HEK293 (cell line): ENCODE measurements around the gene DRC1.
A peak's percentile ranks its signal among the peaks of the same experiment; 100 is the strongest.

Experiments used
- CTCF ChIA-PET: fragments of 350-600 bp; formaldehyde crosslinking; extraction: SDS; loops from one replicate; lab custom pipeline; 2021; ENCODE audit warnings: antibody characterized with exemption; lab: Yijun Ruan, JAX
- POLR2A ChIA-PET: fragments of 300-600 bp; formaldehyde crosslinking; extraction: SDS; loops from one replicate; lab custom pipeline; 2020; ENCODE audit warnings: antibody characterized with exemption, inconsistent platforms; lab: Yijun Ruan, JAX
- H3K27ac ChIP-seq: fragments of 200-500 bp; sonication (Bioruptor generic); 2 replicates; pipeline ENCODE4 v1.5.1; 2014; ENCODE audit warnings: low read depth, low read length, control low read depth, inconsistent platforms; ENCODE audit errors: extremely low read depth
- H3K36me3 ChIP-seq, 2 experiments: fragments of 200-500 bp in 1 of 2; sonication (Bioruptor generic) in 1 of 2; 1 replicate in 1 of 2; 2 replicates in 1 of 2; pipeline ENCODE4 v1.5.1; 2014 to 2017; ENCODE audit warnings: inconsistent platforms in 2 of 2, low read length in 2 of 2; ENCODE audit not compliant: control insufficient read depth in 2 of 2, insufficient read depth in 1 of 2
- H3K4me1 ChIP-seq: fragments of 200-500 bp; sonication (Bioruptor generic); 2 replicates; pipeline ENCODE4 v1.5.1; 2014; ENCODE audit warnings: mild to moderate bottlenecking, low read length, inconsistent platforms; ENCODE audit not compliant: control insufficient read depth, insufficient read depth
- H3K4me3 ChIP-seq: 2 replicates; pipeline ENCODE4 v1.5.1; 2011; ENCODE audit warnings: low read depth, mild to moderate bottlenecking, control low read depth, low read length, moderate library complexity
- H3K9me3 ChIP-seq: fragments of 200-500 bp; sonication (Bioruptor generic); 2 replicates; pipeline ENCODE4 v1.5.1; 2014; ENCODE audit warnings: low read depth, low read length, inconsistent platforms; ENCODE audit not compliant: control insufficient read depth, insufficient read depth
- GLI4 ChIP-seq: fragments of 450-650 bp; formaldehyde crosslinking; IDR thresholded peaks from 2 replicates; pipeline ENCODE4 v1.5.1; 2016; ENCODE audit warnings: missing biosample characterization, missing genetic modification characterization
- HOXC10 ChIP-seq: sonication (generic); formaldehyde crosslinking; IDR thresholded peaks from 2 replicates; pipeline ENCODE4 v1.8.1; 2023; ENCODE audit warnings: mild to moderate bottlenecking, missing genetic modification reagents
- MEIS1 ChIP-seq: sonication (generic); formaldehyde crosslinking; IDR thresholded peaks from 2 replicates; pipeline ENCODE4 v1.8.1; 2022; ENCODE audit warnings: missing genetic modification reagents, mild to moderate bottlenecking, borderline replicate concordance
- PRDM2 ChIP-seq: fragments of 450-650 bp; formaldehyde crosslinking; IDR thresholded peaks from 2 replicates; pipeline ENCODE4 v1.5.1; 2016; ENCODE audit warnings: missing biosample characterization, missing genetic modification characterization, borderline replicate concordance
- ZBTB26 ChIP-seq: fragments of 450-650 bp; formaldehyde crosslinking; optimal IDR thresholded peaks from 2 replicates; pipeline ENCODE3; 2016; ENCODE audit warnings: missing biosample characterization, mild to moderate bottlenecking, missing genetic modification characterization
- ZBTB49 ChIP-seq: fragments of 450-650 bp; formaldehyde crosslinking; IDR thresholded peaks from 2 replicates; pipeline ENCODE4 v1.5.1; 2016; ENCODE audit warnings: missing biosample characterization, missing genetic modification characterization, low read depth
- ZNF132 ChIP-seq: fragments of 450-650 bp; formaldehyde crosslinking; IDR thresholded peaks from 2 replicates; pipeline ENCODE4 v1.5.1; 2017; ENCODE audit warnings: missing biosample characterization, missing genetic modification characterization, borderline replicate concordance
- ZNF174 ChIP-seq: fragments of 450-650 bp; formaldehyde crosslinking; IDR thresholded peaks from 2 replicates; pipeline ENCODE4 v1.5.0; 2017; ENCODE audit warnings: missing biosample characterization, mild to moderate bottlenecking, missing genetic modification characterization
- ZNF184 ChIP-seq: fragments of 450-650 bp; IDR thresholded peaks from 2 replicates; pipeline ENCODE4 v1.5.1; 2018; ENCODE audit warnings: missing biosample characterization, mild to moderate bottlenecking, missing genetic modification characterization
- ZNF239 ChIP-seq: fragments of 450-650 bp; formaldehyde crosslinking; IDR thresholded peaks from 2 replicates; pipeline ENCODE4 v1.5.1; 2016; ENCODE audit warnings: missing biosample characterization, missing genetic modification characterization
- ZNF274 ChIP-seq, 2 experiments: fragments of 200-500 bp in 1 of 2; fragments of 450-650 bp in 1 of 2; sonication (Bioruptor generic) in 1 of 2; formaldehyde crosslinking in 1 of 2; IDR thresholded peaks; 2 replicates each; pipeline versions ENCODE4 v1.5.1 to v1.6.1; 2014 to 2016; ENCODE audit warnings: borderline replicate concordance in 1 of 2, inconsistent platforms in 1 of 2, low read length in 1 of 2, missing biosample characterization in 1 of 2, missing genetic modification characterization in 1 of 2
- ZNF311 ChIP-seq: fragments of 450-650 bp; formaldehyde crosslinking; IDR thresholded peaks from 2 replicates; pipeline ENCODE4 v1.5.1; 2017; ENCODE audit warnings: missing biosample characterization, missing genetic modification characterization, borderline replicate concordance
- ZNF354C ChIP-seq: fragments of 450-650 bp; formaldehyde crosslinking; IDR thresholded peaks from 2 replicates; pipeline ENCODE4 v1.5.1; 2016; ENCODE audit warnings: missing biosample characterization, missing genetic modification characterization, low read depth, borderline replicate concordance
- ZNF404 ChIP-seq: fragments of 450-650 bp; formaldehyde crosslinking; IDR thresholded peaks from 2 replicates; pipeline ENCODE4 v1.5.1; 2017; ENCODE audit warnings: missing biosample characterization, missing genetic modification characterization
- ZNF473 ChIP-seq: fragments of 450-650 bp; formaldehyde crosslinking; IDR thresholded peaks from 2 replicates; pipeline ENCODE4 v1.5.1; 2017; ENCODE audit warnings: missing biosample characterization, missing genetic modification characterization
- ZNF654 ChIP-seq: fragments of 450-650 bp; formaldehyde crosslinking; IDR thresholded peaks from 2 replicates; pipeline ENCODE4 v1.5.1; 2016; ENCODE audit warnings: low read depth, missing biosample characterization, missing genetic modification characterization
- ZNF707 ChIP-seq: fragments of 450-650 bp; formaldehyde crosslinking; IDR thresholded peaks from 2 replicates; pipeline ENCODE4 v1.5.1; 2016; ENCODE audit warnings: missing biosample characterization, missing genetic modification characterization
- TF ChIP-seq, protein P1 (sequence below): fragments of 450-650 bp; formaldehyde crosslinking; conservative IDR thresholded peaks from 2 replicates; pipeline ENCODE4 v1.5.1; 2016; ENCODE audit warnings: low read depth, missing biosample characterization, missing genetic modification characterization
- TF ChIP-seq, protein P2 (sequence below): fragments of 450-650 bp; formaldehyde crosslinking; IDR thresholded peaks from 2 replicates; pipeline ENCODE4 v1.5.1; 2016; ENCODE audit warnings: missing biosample characterization, missing genetic modification characterization

DRC1 gene

DNA sequence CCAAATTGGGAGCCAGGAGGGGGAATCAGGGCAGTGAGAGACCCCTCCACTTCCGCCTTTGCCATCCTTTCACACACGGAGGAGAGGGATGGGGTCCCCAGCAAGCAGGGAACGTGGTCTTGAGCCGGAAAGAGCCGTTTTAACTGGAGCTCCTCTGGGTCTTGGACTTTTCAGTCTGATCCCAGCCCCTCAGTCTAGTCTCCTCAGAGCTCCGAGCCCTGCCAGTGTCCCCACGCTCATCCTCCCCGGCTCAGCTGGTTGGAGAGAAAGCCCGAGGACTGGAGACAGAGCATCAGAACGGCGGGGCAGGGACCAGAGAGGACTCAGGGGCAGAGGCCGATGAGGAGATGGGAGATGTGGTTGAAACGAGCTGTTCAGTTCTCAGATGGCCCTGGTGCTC, 102.3 kb downstream of the DRC1 start:
- no peaks in the 10 kb centered on the region for H3K36me3 ChIP-seq
- H3K4me3 ChIP-seq: peak overlapping the region; percentile 36
- H3K9me3 ChIP-seq: no peaks in the 10 kb centered on the region
- CTCF ChIA-PET: interaction anchor here (0.6 to 5.2 kb wide), 12 partner anchors 11 to 1463 kb away, joined by 3 to 42 read pairs (median 4); no protein-coding TSS in a partner anchor
- POLR2A ChIA-PET: interaction anchor here (0.6 kb wide), 2 partner anchors 388 to 559 kb away, joined by 3 to 8 read pairs; no protein-coding TSS in a partner anchor
- H3K4me1 ChIP-seq: no peaks in the 10 kb centered on the region; the same call in 1 of the 2 replicates
- H3K27ac ChIP-seq: no peak overlapping the region
- TF ChIP-seq HOXC10 (no peak), ZNF707 (tag by site-specific recombination) (no peak), ZNF174 (tag by site-specific recombination) (no peak), ZBTB26 (tag by site-specific recombination) (no peak), ZNF274 (IDR thresholded peaks at IDR 0.05; ENCODE audit: low read length) (no peak), ZNF274 (tag by site-specific recombination; IDR thresholded peaks at IDR 0.05; ENCODE audit: borderline replicate concordance) (no peak), ZBTB49 (no peak), ZNF354C (no peak), ZNF239 (tag by site-specific recombination) (no peak), ZNF473 (tag by site-specific recombination) (no peak), ZNF404 (tag by site-specific recombination) (no peak), ZNF184 (tag by site-specific recombination) (no peak), ZNF654 (no peak), GLI4 (tag by site-specific recombination) (no peak), MEIS1 (CRISPR knock-in tag) (no peak)
- TF ChIP-seq, protein P1, sequence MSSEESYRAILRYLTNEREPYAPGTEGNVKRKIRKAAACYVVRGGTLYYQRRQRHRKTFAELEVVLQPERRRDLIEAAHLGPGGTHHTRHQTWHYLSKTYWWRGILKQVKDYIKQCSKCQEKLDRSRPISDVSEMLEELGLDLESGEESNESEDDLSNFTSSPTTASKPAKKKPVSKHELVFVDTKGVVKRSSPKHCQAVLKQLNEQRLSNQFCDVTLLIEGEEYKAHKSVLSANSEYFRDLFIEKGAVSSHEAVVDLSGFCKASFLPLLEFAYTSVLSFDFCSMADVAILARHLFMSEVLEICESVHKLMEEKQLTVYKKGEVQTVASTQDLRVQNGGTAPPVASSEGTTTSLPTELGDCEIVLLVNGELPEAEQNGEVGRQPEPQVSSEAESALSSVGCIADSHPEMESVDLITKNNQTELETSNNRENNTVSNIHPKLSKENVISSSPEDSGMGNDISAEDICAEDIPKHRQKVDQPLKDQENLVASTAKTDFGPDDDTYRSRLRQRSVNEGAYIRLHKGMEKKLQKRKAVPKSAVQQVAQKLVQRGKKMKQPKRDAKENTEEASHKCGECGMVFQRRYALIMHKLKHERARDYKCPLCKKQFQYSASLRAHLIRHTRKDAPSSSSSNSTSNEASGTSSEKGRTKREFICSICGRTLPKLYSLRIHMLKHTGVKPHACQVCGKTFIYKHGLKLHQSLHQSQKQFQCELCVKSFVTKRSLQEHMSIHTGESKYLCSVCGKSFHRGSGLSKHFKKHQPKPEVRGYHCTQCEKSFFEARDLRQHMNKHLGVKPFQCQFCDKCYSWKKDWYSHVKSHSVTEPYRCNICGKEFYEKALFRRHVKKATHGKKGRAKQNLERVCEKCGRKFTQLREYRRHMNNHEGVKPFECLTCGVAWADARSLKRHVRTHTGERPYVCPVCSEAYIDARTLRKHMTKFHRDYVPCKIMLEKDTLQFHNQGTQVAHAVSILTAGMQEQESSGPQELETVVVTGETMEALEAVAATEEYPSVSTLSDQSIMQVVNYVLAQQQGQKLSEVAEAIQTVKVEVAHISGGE (tag by site-specific recombination): no peak
- TF ChIP-seq, protein P2, sequence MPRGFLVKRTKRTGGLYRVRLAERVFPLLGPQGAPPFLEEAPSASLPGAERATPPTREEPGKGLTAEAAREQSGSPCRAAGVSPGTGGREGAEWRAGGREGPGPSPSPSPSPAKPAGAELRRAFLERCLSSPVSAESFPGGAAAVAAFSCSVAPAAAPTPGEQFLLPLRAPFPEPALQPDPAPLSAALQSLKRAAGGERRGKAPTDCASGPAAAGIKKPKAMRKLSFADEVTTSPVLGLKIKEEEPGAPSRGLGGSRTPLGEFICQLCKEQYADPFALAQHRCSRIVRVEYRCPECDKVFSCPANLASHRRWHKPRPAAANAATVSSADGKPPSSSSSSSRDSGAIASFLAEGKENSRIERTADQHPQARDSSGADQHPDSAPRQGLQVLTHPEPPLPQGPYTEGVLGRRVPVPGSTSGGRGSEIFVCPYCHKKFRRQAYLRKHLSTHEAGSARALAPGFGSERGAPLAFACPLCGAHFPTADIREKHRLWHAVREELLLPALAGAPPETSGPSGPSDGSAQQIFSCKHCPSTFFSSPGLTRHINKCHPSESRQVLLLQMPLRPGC: no peak

DNA sequence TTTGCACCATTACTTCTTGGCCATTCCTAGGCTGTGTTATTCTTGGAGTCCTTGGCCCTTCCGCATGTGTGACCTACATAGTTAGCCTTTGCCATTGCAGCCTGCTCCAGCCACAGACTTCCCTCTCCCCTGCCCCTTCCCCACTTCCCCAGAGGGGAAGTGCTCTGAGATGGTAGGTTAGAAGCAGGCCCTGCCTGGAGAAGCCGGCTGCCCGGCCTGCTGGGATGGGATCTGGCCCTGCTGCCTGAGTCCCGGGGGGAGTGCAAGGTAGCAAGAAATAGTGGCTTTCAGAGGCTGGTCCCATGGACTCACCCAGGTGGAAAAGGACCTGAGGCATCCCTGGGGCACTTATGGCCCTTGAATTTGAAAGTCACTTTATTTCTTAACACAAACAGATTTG, 104.6 kb downstream of the DRC1 start:
- H3K27ac ChIP-seq: no peak overlapping the region
- CTCF ChIA-PET: interaction anchor here (2.4 to 5.2 kb wide), 2 partner anchors 71 to 72 kb away, joined by 9 to 42 read pairs; no protein-coding TSS in a partner anchor
- TF ChIP-seq ZNF311 (no peak), ZNF132 (no peak), PRDM2 (tag by site-specific recombination) (no peak)

More for the DNA sequence above, 104.6 kb downstream of the DRC1 start:
- no peaks in the 10 kb centered on the region for H3K36me3 ChIP-seq
- H3K9me3 ChIP-seq: no peaks in the 10 kb centered on the region
- no peak overlapping the region for H3K4me3 ChIP-seq
- POLR2A ChIA-PET: no interaction called here
- no peaks in the 10 kb centered on the region; the same call in 1 of the 2 replicates for H3K4me1 ChIP-seq
